GM15510 (cell line): ENCODE measurements around the gene TM6SF1.

Experiments used
- POLR2A ChIP-seq: IDR thresholded peaks from 3 replicates; pipeline ENCODE4 v1.6.1; 2011; ENCODE audit warnings: borderline replicate concordance; ENCODE audit not compliant: insufficient read length; ENCODE audit errors: extremely low read depth

The TM6SF1 gene

DNA sequence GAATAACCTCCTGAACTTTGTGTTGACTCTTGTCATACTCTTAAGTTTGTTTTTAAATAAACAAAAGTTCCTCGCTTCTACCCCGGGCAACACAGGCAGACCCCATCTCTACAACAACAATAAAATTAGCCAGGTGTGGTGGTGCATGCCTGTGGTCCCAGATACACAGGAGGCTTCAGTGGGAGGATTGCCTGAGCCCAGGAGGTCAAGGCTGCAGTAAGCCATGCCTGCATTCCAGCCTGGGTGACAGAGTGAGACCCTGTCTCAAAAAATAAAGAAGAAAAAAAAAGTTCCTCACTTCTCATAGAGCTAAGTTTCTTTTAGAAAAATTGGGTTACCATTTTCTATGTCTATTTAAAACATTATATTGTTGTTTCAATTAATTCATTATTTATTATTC is 70.9 kb downstream of the TM6SF1 start:
- TF ChIP-seq POLR2A = no peak

DNA sequence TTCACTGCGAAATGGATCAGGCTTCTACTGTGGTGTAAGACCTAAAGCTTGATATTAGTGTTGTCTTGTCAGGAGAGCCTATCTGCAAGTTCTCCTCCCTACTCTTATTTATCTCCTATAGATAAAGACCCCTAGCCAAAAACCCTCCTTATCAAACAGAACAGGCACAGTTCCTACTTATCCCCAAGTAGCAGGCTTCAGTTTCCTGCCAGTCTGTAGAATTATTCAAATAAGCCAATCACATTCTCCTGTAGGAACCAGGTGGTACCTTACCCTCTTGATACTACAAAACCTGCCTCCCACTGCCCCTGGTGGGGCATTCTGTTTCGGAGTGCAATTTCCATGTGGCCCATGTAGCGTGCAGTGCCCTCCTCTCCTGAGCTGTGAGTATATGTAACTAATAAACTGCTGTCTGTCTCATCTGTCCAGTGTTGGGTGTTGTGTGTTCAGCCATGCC is 71.5 kb downstream of the TM6SF1 start:
- TF ChIP-seq POLR2A = no peak

DNA sequence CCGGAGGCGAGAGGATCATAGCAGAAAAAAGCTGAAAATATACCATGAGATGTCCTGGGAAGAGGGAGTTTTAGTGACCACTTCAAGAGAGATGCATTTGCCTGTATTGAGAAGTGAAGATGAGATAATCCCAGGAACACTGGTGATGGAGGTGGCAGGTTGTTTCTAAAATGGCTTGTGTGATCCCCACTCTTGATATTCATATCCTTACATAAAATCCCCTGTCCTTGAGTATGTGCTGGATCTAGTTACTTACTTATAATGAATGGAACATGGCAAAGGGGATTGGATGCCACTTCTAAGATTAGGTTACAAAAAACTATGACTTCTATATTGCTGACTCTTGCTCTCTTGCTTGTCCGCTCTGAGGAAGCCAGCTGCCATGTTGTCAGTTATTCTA is 78.1 kb downstream of the TM6SF1 start:
- no peak for TF ChIP-seq POLR2A
